MCF 10A (cell line): ENCODE measurements around the gene SLC26A9. TPM values are rescaled to one million over a fixed set of nuclear protein-coding genes. Genes with fewer than 3 reads are reported as not detected.

Experiments
- BruUV-seq: library from RNA; stranded (reverse); fragments of 400-500 nt; replicated peaks from 2 replicates; lab custom pipeline; 2021; lab: Mats Ljungman, UMichigan
- CTCF ChIA-PET: fragments of 300-600 bp; sonication (Branson Sonifier 250); formaldehyde crosslinking; extraction: SDS; loops from one replicate; lab custom pipeline; 2021; ENCODE audit warnings: antibody characterized with exemption, inconsistent platforms; lab: Yijun Ruan, JAX
- POLR2A ChIA-PET: fragments of 300-600, 350-650 bp; sonication (Branson Sonifier 250); formaldehyde crosslinking; extraction: SDS; loops from one replicate; lab custom pipeline; 2020; ENCODE audit warnings: antibody characterized with exemption, inconsistent platforms; lab: Yijun Ruan, JAX
- DNase-seq: peaks from one replicate; pipeline ENCODE4 v3.0.0-alpha.2; 2018; ENCODE audit not compliant: unreplicated experiment
- H3K27ac Mint-ChIP-seq: one replicate; pipeline ENCODE4 v1.8.0; 2022; ENCODE audit warnings: mild to moderate bottlenecking, low read depth, mixed read lengths; ENCODE audit not compliant: unreplicated experiment
- H3K27me3 Mint-ChIP-seq: one replicate; pipeline ENCODE4 v1.8.0; 2022; ENCODE audit warnings: mixed read lengths; ENCODE audit not compliant: insufficient read depth, unreplicated experiment
- H3K36me3 Mint-ChIP-seq: one replicate; pipeline ENCODE4 v1.8.0; 2022; ENCODE audit warnings: mild to moderate bottlenecking, moderate library complexity, mixed read lengths; ENCODE audit not compliant: insufficient read depth, unreplicated experiment
- H3K4me1 Mint-ChIP-seq: one replicate; pipeline ENCODE4 v1.8.0; 2022; ENCODE audit warnings: mixed read lengths; ENCODE audit not compliant: insufficient read depth, unreplicated experiment
- H3K4me3 Mint-ChIP-seq: one replicate; pipeline ENCODE4 v1.8.0; 2022; ENCODE audit warnings: mild to moderate bottlenecking, moderate library complexity, mixed read lengths; ENCODE audit not compliant: unreplicated experiment
- H3K9me3 Mint-ChIP-seq: one replicate; pipeline ENCODE4 v1.8.0; 2022; ENCODE audit warnings: mixed read lengths; ENCODE audit not compliant: unreplicated experiment
- CTCF ChIP-seq: fragments of 200-600 bp; IDR thresholded peaks from one replicate; pipeline ENCODE4 v1.8.0; 2022; ENCODE audit warnings: antibody characterized with exemption, mild to moderate bottlenecking; ENCODE audit not compliant: unreplicated experiment
- intact Hi-C: fragments of 100-400 bp; cut with micrococcal nuclease; formaldehyde crosslinking; loops from 2 replicates; pipeline ENCODE4 v1.14.1; 2022
- total RNA-seq: library from RNA; stranded (reverse); gene quantifications from 2 replicates; pipeline ENCODE4 v1.2.3, GENCODE V29; 2022

Gene SLC26A9
- total RNA-seq, 1 experiment from 2014 or later = not detected

DNA sequence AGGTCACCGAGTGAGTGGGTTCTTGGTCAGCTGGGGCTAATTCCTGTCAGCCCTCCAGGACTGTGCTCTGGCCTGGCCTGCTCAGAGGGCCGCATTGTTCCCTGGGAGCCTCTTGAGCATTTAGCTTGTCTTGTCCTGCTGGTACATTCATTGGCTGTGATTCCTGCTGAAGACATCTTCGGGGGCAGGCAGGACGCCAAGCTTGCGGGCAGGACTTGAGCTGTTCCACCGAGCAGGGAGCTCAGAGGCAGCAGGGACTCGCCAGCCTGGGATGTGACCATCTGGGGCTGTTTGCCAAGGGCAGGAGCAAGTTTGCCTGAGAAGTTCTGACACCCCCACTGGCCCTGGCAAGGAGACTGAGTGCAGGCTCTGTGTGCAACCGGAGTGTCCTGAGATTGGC is 7.0 kb upstream of the SLC26A9 start:
- Mint-ChIP-seq H3K27ac (peak overlapping the region; percentile 1), H3K36me3 (no peaks in the 10 kb centered on the region), H3K4me3 (peak overlapping the region; percentile 7), H3K9me3 (no peaks in the 10 kb centered on the region), H3K4me1 (peaks cover 69% of the 10 kb centered on the region), H3K27me3 (peaks cover 68% of the 10 kb centered on the region)
- peak; percentile 98 for DNase-seq
- intact Hi-C loops = loop anchor here (1.0 kb wide), 1 partner anchor 27 kb away; no protein-coding TSS in a partner anchor
- no TSS peak for BruUV-seq
- ChIA-PET CTCF (interaction anchor here (0.7 to 13.7 kb wide), 16 partner anchors 10 to 529 kb away, joined by 3 to 198 read pairs (median 6); no protein-coding TSS in a partner anchor), POLR2A (interaction anchor here (0.6 to 5.9 kb wide), 19 partner anchors 10 to 1033 kb away, joined by 3 to 88 read pairs (median 6); partner anchors contain the start of gene SLC41A1)
- TF ChIP-seq CTCF = no peak

GRCh38 chr1:205949753-205950152 is 6.5 kb upstream of the SLC26A9 start:
- Mint-ChIP-seq H3K4me3 (no peak overlapping the region), H3K36me3 (no peaks in the 10 kb centered on the region), H3K27ac (peak overlapping the region; percentile 1), H3K27me3 (peaks cover 68% of the 10 kb centered on the region), H3K4me1 (peaks cover 67% of the 10 kb centered on the region), H3K9me3 (no peaks in the 10 kb centered on the region)
- intact Hi-C loops = loop anchor here (1.0 kb wide), 1 partner anchor 28 kb away; no protein-coding TSS in a partner anchor
- no TSS peak for BruUV-seq
- TF ChIP-seq CTCF = no peak
- ChIA-PET POLR2A (interaction anchor here (0.6 to 5.9 kb wide), 13 partner anchors 10 to 1033 kb away, joined by 3 to 88 read pairs (median 6); partner anchors contain the start of gene SLC41A1), CTCF (interaction anchor here (0.7 to 13.7 kb wide), 14 partner anchors 11 to 530 kb away, joined by 3 to 198 read pairs (median 6); no protein-coding TSS in a partner anchor)
- DNase-seq = peak; percentile 49

GRCh38 chr1:205948886-205949285 is 5.6 kb upstream of the SLC26A9 start:
- intact Hi-C loops = no loop called here
- H3K9me3 Mint-ChIP-seq = no peaks in the 10 kb centered on the region
- H3K4me3 Mint-ChIP-seq = no peak overlapping the region
- no peak for TF ChIP-seq CTCF
- H3K4me1 Mint-ChIP-seq = peaks cover 67% of the 10 kb centered on the region
- H3K27me3 Mint-ChIP-seq = peaks cover 68% of the 10 kb centered on the region
- POLR2A ChIA-PET = interaction anchor here (0.7 to 5.9 kb wide), 6 partner anchors 13 to 34 kb away, joined by 3 to 88 read pairs (median 26); no protein-coding TSS in a partner anchor
- CTCF ChIA-PET = interaction anchor here (0.6 to 13.7 kb wide), 13 partner anchors 9 to 461 kb away, joined by 3 to 198 read pairs (median 6); no protein-coding TSS in a partner anchor
- BruUV-seq = no TSS peak
- H3K36me3 Mint-ChIP-seq = no peaks in the 10 kb centered on the region
- no peak overlapping the region for H3K27ac Mint-ChIP-seq
- DNase-seq = no peak

DNA sequence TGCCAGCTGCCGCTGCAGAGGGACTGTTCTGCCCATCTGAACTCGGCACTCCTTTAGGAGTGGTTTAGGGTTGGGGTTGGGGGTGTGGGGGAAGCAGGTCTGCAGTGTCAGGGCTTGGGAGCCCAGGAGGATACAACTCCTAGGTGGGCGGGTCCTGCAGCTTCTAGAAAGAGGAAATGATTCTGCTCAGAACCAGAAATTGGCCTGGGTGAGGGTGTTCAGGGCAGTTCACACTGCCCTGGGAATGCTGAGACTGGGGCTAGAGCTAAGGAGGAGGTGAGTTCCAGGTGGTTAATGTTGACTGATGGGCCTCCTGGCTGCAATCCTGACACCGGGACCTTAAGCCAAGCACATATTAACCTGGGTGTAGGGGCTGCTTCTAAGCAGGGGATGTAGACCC is 4.8 kb upstream of the SLC26A9 start:
- ChIA-PET CTCF (interaction anchor here (0.7 to 13.7 kb wide), 14 partner anchors 10 to 460 kb away, joined by 3 to 198 read pairs (median 5); no protein-coding TSS in a partner anchor), POLR2A (interaction anchor here (2.2 to 5.9 kb wide), 5 partner anchors 9 to 29 kb away, joined by 11 to 88 read pairs (median 38); no protein-coding TSS in a partner anchor)
- BruUV-seq = no TSS peak
- intact Hi-C loops = no loop called here
- no peak for TF ChIP-seq CTCF
- Mint-ChIP-seq H3K36me3 (no peaks in the 10 kb centered on the region), H3K27me3 (peaks cover 68% of the 10 kb centered on the region), H3K9me3 (no peaks in the 10 kb centered on the region), H3K4me1 (peaks cover 67% of the 10 kb centered on the region), H3K27ac (no peak overlapping the region), H3K4me3 (no peak overlapping the region)
- DNase-seq = no peak
